A673 (cell line): ENCODE results near the gene EXOC2. TPM values are rescaled to one million over a fixed set of nuclear protein-coding genes. Genes with fewer than 3 reads are reported as not detected.

Experiments
- BruUV-seq: library from RNA; stranded (reverse); fragments of 400-500 nt; replicated peaks from 2 replicates; lab custom pipeline; 2021; lab: Mats Ljungman, UMichigan
- CTCF ChIA-PET: fragments of 300-600 bp; sonication (Branson Sonifier 250); formaldehyde crosslinking; loops from one replicate; lab custom pipeline; 2022; ENCODE audit warnings: antibody characterized with exemption; lab: Charles Lee
- POLR2A ChIA-PET: fragments of 300-600 bp; sonication (Branson Sonifier 250); formaldehyde crosslinking; loops from one replicate; lab custom pipeline; 2022; ENCODE audit warnings: antibody characterized with exemption; ENCODE audit not compliant: low non-redundant PET; lab: Charles Lee
- DNase-seq: peaks from one replicate; pipeline ENCODE4 v3.0.0-alpha.2; 2015; ENCODE audit warnings: low spot score
- H3K27ac ChIP-seq: fragments of 200-600 bp; sonication (generic); 2 replicates; pipeline ENCODE4 v1.5.1; 2016; ENCODE audit warnings: mixed run types, low read depth, mild to moderate bottlenecking, mixed read lengths, antibody characterized with exemption, low read length; ENCODE audit not compliant: poor library complexity, severe bottlenecking
- H3K27me3 ChIP-seq: fragments of 200-600 bp; sonication (generic); replicated peaks from 2 replicates; pipeline ENCODE4 v1.6.1; 2017; ENCODE audit warnings: mixed run types, low read depth, mild to moderate bottlenecking, mixed read lengths, antibody characterized with exemption, low read length; ENCODE audit not compliant: insufficient read depth, poor library complexity
- H3K36me3 ChIP-seq: fragments of 200-600 bp; sonication (generic); 2 replicates; pipeline ENCODE4 v1.6.1; 2016; ENCODE audit warnings: mixed run types, mild to moderate bottlenecking, mixed read lengths, antibody characterized with exemption, low read length; ENCODE audit not compliant: insufficient read depth, poor library complexity, severe bottlenecking
- H3K4me1 ChIP-seq: fragments of 200-600 bp; sonication (generic); 2 replicates; pipeline ENCODE4 v1.6.1; 2017; ENCODE audit warnings: mixed run types, mild to moderate bottlenecking, mixed read lengths, antibody characterized with exemption, low read length; ENCODE audit not compliant: insufficient read depth, poor library complexity, severe bottlenecking
- H3K4me3 ChIP-seq: fragments of 200-600 bp; sonication (generic); 2 replicates; pipeline ENCODE4 v1.5.1; 2016; ENCODE audit warnings: low read depth, mixed run types, mild to moderate bottlenecking, mixed read lengths, low read length; ENCODE audit not compliant: poor library complexity, severe bottlenecking
- H3K9me3 ChIP-seq: fragments of 200-600 bp; sonication (generic); 2 replicates; pipeline ENCODE4 v1.6.1; 2016; ENCODE audit warnings: mixed run types, low read depth, mild to moderate bottlenecking, mixed read lengths, antibody characterized with exemption, low read length; ENCODE audit not compliant: poor library complexity, severe bottlenecking
- EZH2 ChIP-seq: fragments of 200-600 bp; sonication (generic); IDR thresholded peaks from 2 replicates; pipeline ENCODE4 v1.6.1; 2017; ENCODE audit warnings: borderline replicate concordance, low read depth, mild to moderate bottlenecking, mixed read lengths, antibody characterized with exemption, low read length; ENCODE audit not compliant: poor library complexity, severe bottlenecking
- intact Hi-C: fragments of 100-400 bp; cut with micrococcal nuclease; formaldehyde crosslinking; loops from one replicate; pipeline ENCODE4 v1.10.0; 2022; ENCODE audit not compliant: unreplicated experiment
- total RNA-seq: library from RNA; stranded (reverse); gene quantifications from 2 replicates; pipeline ENCODE4 v1.2.3, GENCODE V29; 2021
- TF ChIP-seq, protein P1 (sequence below): fragments of 300-800, 200-600 bp; sonication (generic); conservative IDR thresholded peaks from 2 replicates; pipeline ENCODE4 v1.5.1; 2017; ENCODE audit warnings: low read depth, mild to moderate bottlenecking, antibody characterized with exemption, low read length, moderate library complexity, mixed read lengths

EXOC2 gene
- total RNA-seq, 1 experiment from 2014 or later: 22.4 TPM

DNA sequence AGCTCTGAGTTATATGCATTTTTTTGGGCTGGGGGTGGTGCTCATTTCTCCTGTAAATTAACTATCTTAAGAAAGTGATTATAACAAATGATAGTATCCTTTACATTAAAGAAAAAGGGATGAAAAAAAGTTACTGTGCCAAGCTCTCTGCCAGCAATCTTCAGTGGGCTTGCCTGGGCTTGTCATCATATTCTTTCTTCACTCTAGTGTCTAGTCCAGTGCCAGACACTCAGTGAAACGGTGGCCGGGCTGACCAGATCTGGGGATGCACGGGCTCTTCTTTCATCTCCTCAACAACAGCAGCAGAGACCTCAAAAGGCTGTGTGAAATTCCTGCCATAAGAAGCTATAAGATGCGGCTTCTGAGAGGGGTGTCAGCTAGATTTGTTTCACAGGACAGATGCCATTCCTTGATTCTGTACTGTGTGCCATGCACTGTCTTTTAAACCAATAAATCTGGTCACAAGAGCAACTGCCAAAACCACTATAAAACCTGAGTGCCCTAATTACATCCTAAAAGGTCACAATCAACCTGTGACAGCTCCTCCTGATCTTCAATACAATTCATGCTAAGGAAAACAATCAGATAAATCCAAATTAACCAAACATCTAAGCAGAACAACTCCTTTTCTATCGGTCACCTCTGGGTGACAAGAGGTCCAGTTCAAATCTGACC lies 12.1 kb downstream of the EXOC2 start:
- peaks cover 31% of the 10 kb centered on the region for H3K4me1 ChIP-seq
- DNase-seq: no peak
- no peaks in the 10 kb centered on the region for H3K36me3 ChIP-seq
- BruUV-seq: no TSS peak
- ChIA-PET POLR2A (no interaction called here), CTCF (no interaction called here)
- intact Hi-C loops: no loop called here
- no peaks in the 10 kb centered on the region for H3K27me3 ChIP-seq
- H3K9me3 ChIP-seq: no peaks in the 10 kb centered on the region
- TF ChIP-seq, protein P1, sequence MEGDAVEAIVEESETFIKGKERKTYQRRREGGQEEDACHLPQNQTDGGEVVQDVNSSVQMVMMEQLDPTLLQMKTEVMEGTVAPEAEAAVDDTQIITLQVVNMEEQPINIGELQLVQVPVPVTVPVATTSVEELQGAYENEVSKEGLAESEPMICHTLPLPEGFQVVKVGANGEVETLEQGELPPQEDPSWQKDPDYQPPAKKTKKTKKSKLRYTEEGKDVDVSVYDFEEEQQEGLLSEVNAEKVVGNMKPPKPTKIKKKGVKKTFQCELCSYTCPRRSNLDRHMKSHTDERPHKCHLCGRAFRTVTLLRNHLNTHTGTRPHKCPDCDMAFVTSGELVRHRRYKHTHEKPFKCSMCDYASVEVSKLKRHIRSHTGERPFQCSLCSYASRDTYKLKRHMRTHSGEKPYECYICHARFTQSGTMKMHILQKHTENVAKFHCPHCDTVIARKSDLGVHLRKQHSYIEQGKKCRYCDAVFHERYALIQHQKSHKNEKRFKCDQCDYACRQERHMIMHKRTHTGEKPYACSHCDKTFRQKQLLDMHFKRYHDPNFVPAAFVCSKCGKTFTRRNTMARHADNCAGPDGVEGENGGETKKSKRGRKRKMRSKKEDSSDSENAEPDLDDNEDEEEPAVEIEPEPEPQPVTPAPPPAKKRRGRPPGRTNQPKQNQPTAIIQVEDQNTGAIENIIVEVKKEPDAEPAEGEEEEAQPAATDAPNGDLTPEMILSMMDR: no peak
- TF ChIP-seq EZH2: no peak
- H3K4me3 ChIP-seq: no peak overlapping the region
- no peak overlapping the region for H3K27ac ChIP-seq

GRCh38 chr6:680251-680650 lies 12.7 kb downstream of the EXOC2 start:
- Histone ChIP-seq H3K4me3 (no peak overlapping the region), H3K27me3 (no peaks in the 10 kb centered on the region), H3K27ac (no peak overlapping the region), H3K4me1 (peaks cover 31% of the 10 kb centered on the region), H3K9me3 (no peaks in the 10 kb centered on the region), H3K36me3 (no peaks in the 10 kb centered on the region)
- intact Hi-C loops: no loop called here
- CTCF ChIA-PET: no interaction called here
- no peak for DNase-seq
- no peak for TF ChIP-seq EZH2
- TF ChIP-seq, protein P1: no peak
- no TSS peak for BruUV-seq
- POLR2A ChIA-PET: no interaction called here

DNA sequence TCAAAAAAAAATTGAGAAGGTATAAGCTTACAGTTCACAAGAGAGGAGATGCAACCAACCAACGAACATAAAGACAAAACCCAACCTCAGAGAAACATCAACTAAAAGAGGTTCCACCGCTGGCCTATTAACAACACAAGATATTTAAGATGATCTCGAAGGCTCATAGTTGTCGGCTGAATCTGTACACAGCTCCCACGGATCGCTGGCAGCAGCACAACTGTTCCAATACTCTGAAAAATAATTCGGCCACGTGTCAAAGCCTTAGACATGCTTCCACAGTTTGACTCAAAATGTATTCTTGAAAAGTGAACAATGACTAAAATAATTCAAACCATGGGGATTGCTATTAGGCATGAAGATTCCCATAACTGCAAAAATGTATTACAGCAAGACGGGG lies 13.7 kb downstream of the EXOC2 start:
- CTCF ChIA-PET: no interaction called here
- H3K4me3 ChIP-seq: no peak overlapping the region
- POLR2A ChIA-PET: no interaction called here
- no peak overlapping the region for H3K27ac ChIP-seq
- intact Hi-C loops: no loop called here
- TF ChIP-seq, protein P1: no peak
- no peak for TF ChIP-seq EZH2
- no peak for DNase-seq
- H3K4me1 ChIP-seq: peaks cover 25% of the 10 kb centered on the region
- BruUV-seq: no TSS peak
- H3K9me3 ChIP-seq: no peaks in the 10 kb centered on the region
- H3K27me3 ChIP-seq: no peaks in the 10 kb centered on the region
- no peaks in the 10 kb centered on the region for H3K36me3 ChIP-seq
